Trophoblast cell (in vitro differentiated cells and primary cell): ENCODE data around the gene DRC7.
A peak's percentile ranks its signal among the peaks of the same experiment; 100 is the strongest.

Experiments
- DNase-seq, 2 donors: peaks; one replicate each; pipeline ENCODE4 v3.0.0-alpha.2; 2016
- H2AFZ ChIP-seq: 2 replicates; pipeline ENCODE4 v1.6.1; 2013; ENCODE audit warnings: low read length, moderate library complexity, mild to moderate bottlenecking; ENCODE audit not compliant: insufficient read depth, poor library complexity
- H2AK5ac ChIP-seq: 2 replicates; pipeline ENCODE4 v1.6.1; 2013; ENCODE audit warnings: mild to moderate bottlenecking, low read length
- H2BK120ac ChIP-seq: 2 replicates; pipeline ENCODE4 v1.6.1; 2013; ENCODE audit warnings: low read length, mild to moderate bottlenecking, moderate library complexity; ENCODE audit not compliant: insufficient read depth, poor library complexity
- H2BK12ac ChIP-seq: 2 replicates; pipeline ENCODE4 v1.6.1; 2013; ENCODE audit warnings: mild to moderate bottlenecking, low read length, moderate library complexity
- H2BK5ac ChIP-seq: 2 replicates; pipeline ENCODE4 v1.6.1; 2013; ENCODE audit warnings: low read length, low read depth, moderate library complexity, mild to moderate bottlenecking; ENCODE audit not compliant: poor library complexity
- H3K14ac ChIP-seq: 2 replicates; pipeline ENCODE4 v1.6.1; 2013; ENCODE audit warnings: mild to moderate bottlenecking, low read length
- H3K18ac ChIP-seq: 2 replicates; pipeline ENCODE4 v1.6.1; 2013; ENCODE audit warnings: mild to moderate bottlenecking, low read length
- H3K23ac ChIP-seq: 2 replicates; pipeline ENCODE4 v1.6.1; 2013; ENCODE audit warnings: low read length
- H3K27ac ChIP-seq: 2 replicates; pipeline ENCODE4 v1.5.1; 2013; ENCODE audit warnings: low read depth, mild to moderate bottlenecking, inconsistent platforms, low read length, moderate library complexity
- H3K27me3 ChIP-seq: 2 replicates; pipeline ENCODE4 v1.6.1; 2013; ENCODE audit warnings: inconsistent platforms, mild to moderate bottlenecking, low read length, moderate library complexity; ENCODE audit not compliant: insufficient read depth
- H3K36me3 ChIP-seq, 2 experiments: 1 replicate in 1 of 2; 2 replicates in 1 of 2; pipeline ENCODE4 v1.6.1; 2013; ENCODE audit warnings: low read length in 2 of 2, mild to moderate bottlenecking in 2 of 2, moderate library complexity in 1 of 2; ENCODE audit not compliant: insufficient read depth in 2 of 2, control insufficient read depth in 1 of 2
- H3K4ac ChIP-seq: 2 replicates; pipeline ENCODE4 v1.6.1; 2013; ENCODE audit warnings: low read depth, mild to moderate bottlenecking, low read length, moderate library complexity
- H3K4me1 ChIP-seq, 2 experiments: 1 replicate in 1 of 2; 2 replicates in 1 of 2; pipeline ENCODE4 v1.6.1; 2013; ENCODE audit warnings: low read length in 2 of 2, mild to moderate bottlenecking in 2 of 2, moderate library complexity in 1 of 2; ENCODE audit not compliant: insufficient read depth in 2 of 2, control insufficient read depth in 1 of 2
- H3K4me2 ChIP-seq: 2 replicates; pipeline ENCODE4 v1.6.1; 2013; ENCODE audit warnings: inconsistent platforms, mild to moderate bottlenecking, low read length, moderate library complexity
- H3K4me3 ChIP-seq: 2 replicates; pipeline ENCODE4 v1.5.1; 2013; ENCODE audit warnings: mild to moderate bottlenecking, low read depth, low read length, inconsistent platforms
- H3K79me1 ChIP-seq: one replicate; pipeline ENCODE4 v1.6.1; 2013; ENCODE audit warnings: low read length
- H3K79me2 ChIP-seq: 2 replicates; pipeline ENCODE4 v1.6.1; 2013; ENCODE audit warnings: low read length, mild to moderate bottlenecking; ENCODE audit not compliant: control insufficient read depth, insufficient read depth, poor library complexity
- H3K9ac ChIP-seq: 2 replicates; pipeline ENCODE4 v1.6.1; 2013; ENCODE audit warnings: mild to moderate bottlenecking, low read length
- H3K9me3 ChIP-seq: 2 replicates; pipeline ENCODE4 v1.6.1; 2013; ENCODE audit warnings: low read depth, mild to moderate bottlenecking, control low read depth, inconsistent platforms, low read length; ENCODE audit not compliant: insufficient read depth
- H4K12ac ChIP-seq: 2 replicates; pipeline ENCODE4 v1.6.1; 2013; ENCODE audit warnings: low read depth, mild to moderate bottlenecking, low read length, moderate library complexity
- H4K8ac ChIP-seq: 2 replicates; pipeline ENCODE4 v1.6.1; 2013; ENCODE audit warnings: low read depth, mild to moderate bottlenecking, low read length, moderate library complexity
- H4K91ac ChIP-seq: one replicate; pipeline ENCODE4 v1.6.1; 2013; ENCODE audit warnings: low read depth, mild to moderate bottlenecking, low read length, moderate library complexity
- WGBS: extraction: QIAGEN DNeasy Blood & Tissue Kit; methylation state at CpG from one replicate; pipeline ENCODE4 v1.1.7; 2013; ENCODE audit warnings: missing lambda C conversion rate; ENCODE audit not compliant: insufficient read length, insufficient coverage; ENCODE audit errors: extremely low coverage; 5-methylcytosine and 5-hydroxymethylcytosine counted together

DRC7 gene

DNA sequence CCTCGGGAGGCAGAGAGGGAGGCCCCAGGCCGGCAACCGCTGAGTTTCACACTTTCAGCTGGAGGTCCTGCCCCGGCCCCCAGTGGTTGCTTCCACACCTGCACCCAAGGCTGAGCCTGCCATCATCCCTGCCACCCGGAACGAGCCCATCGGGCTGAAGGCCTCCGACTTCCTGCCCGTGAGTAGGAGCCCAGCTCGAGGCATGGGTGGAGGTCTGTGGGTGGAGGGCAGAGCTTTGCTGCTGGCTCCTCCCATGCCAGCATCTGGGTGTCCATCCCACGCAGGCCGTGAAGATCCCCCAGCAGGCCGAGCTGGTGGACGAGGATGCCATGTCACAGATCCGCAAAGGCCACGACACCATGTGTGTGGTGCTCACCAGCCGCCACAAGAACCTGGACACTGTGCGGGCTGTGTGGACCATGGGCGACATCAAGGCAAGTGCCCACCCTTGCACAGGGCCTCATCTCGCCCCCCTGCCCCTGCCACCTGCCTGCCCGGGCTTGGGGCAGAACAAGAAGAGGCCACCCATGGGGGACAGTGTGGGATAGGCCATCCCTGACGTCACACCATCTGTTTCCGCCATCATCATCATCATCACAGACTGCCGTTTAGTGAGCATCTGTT, 60.6 kb downstream of the DRC7 start:
- Histone ChIP-seq H3K79me2 (no peaks in the 10 kb centered on the region), H3K4ac (no peak overlapping the region), H3K4me1 (peaks cover 20 to 21% of the 10 kb centered on the region in 2 experiments), H2BK12ac (no peak overlapping the region), H2AFZ (no peak overlapping the region), H3K23ac (no peak overlapping the region), H3K27me3 (no peaks in the 10 kb centered on the region), H3K79me1 (peaks cover 3% of the 10 kb centered on the region), H3K9ac (no peak overlapping the region), H3K14ac (no peak overlapping the region), H4K91ac (no peak overlapping the region), H3K27ac (no peak overlapping the region), H3K4me2 (no peak overlapping the region), H3K9me3 (peaks cover 2% of the 10 kb centered on the region), H2BK120ac (no peak overlapping the region), H2BK5ac (no peak overlapping the region), H3K18ac (no peak overlapping the region), H4K12ac (no peak overlapping the region), H4K8ac (no peak overlapping the region), H2AK5ac (no peak overlapping the region), H3K36me3 (peaks cover 42 to 43% of the 10 kb centered on the region in 2 experiments), H3K4me3 (no peak overlapping the region)
- no peak for DNase-seq
- no CpG with 5 or more reads among the region's 24 CpGs for WGBS

- Histone ChIP-seq H2BK120ac (no peak overlapping the region), H3K14ac (no peak overlapping the region), H2AK5ac (no peak overlapping the region), H3K9me3 (peaks cover 2% of the 10 kb centered on the region), H3K4me1 (peaks cover 23 to 27% of the 10 kb centered on the region in 2 experiments), H3K23ac (no peak overlapping the region), H3K4me3 (no peak overlapping the region), H4K91ac (no peak overlapping the region), H3K4ac (no peak overlapping the region), H2BK12ac (no peak overlapping the region), H3K18ac (no peak overlapping the region), H4K12ac (no peak overlapping the region), H3K79me1 (peaks cover 3% of the 10 kb centered on the region), H3K79me2 (no peaks in the 10 kb centered on the region), H3K4me2 (no peak overlapping the region), H3K27me3 (no peaks in the 10 kb centered on the region), H3K36me3 (peaks cover 49 to 50% of the 10 kb centered on the region in 2 experiments), H3K9ac (no peak overlapping the region), H2AFZ (no peak overlapping the region), H3K27ac (no peak overlapping the region), H4K8ac (no peak overlapping the region), H2BK5ac (no peak overlapping the region)
- no CpG with 5 or more reads among the region's 18 CpGs for WGBS
- DNase-seq, result no peak
Observed at GRCh38 chr16:57755726-57756423, 61.3 kb downstream of the DRC7 start.

- WGBS, result no CpG with 5 or more reads among the region's 15 CpGs
- Histone ChIP-seq H3K36me3 (peaks cover 54 to 57% of the 10 kb centered on the region in 2 experiments), H4K91ac (no peak overlapping the region), H3K4me1 (peaks cover 23 to 27% of the 10 kb centered on the region in 2 experiments), H2AK5ac (no peak overlapping the region), H3K14ac (no peak overlapping the region), H3K27me3 (no peaks in the 10 kb centered on the region), H3K27ac (no peak overlapping the region), H2BK5ac (no peak overlapping the region), H4K8ac (no peak overlapping the region), H4K12ac (peak overlapping the region; percentile 26), H2BK120ac (no peak overlapping the region), H3K79me1 (peaks cover 3% of the 10 kb centered on the region), H3K79me2 (no peaks in the 10 kb centered on the region), H3K4me2 (no peak overlapping the region), H2BK12ac (no peak overlapping the region), H3K23ac (no peak overlapping the region), H3K18ac (no peak overlapping the region), H3K9ac (no peak overlapping the region), H3K4me3 (no peak overlapping the region), H3K9me3 (peaks cover 2% of the 10 kb centered on the region), H2AFZ (no peak overlapping the region), H3K4ac (no peak overlapping the region)
- DNase-seq, result no peak
Observed at GRCh38 chr16:57756424-57757325, 62.1 kb downstream of the DRC7 start.

- H2BK120ac ChIP-seq, result no peak overlapping the region
- no peak overlapping the region for H3K4ac ChIP-seq
- no peak overlapping the region for H3K27ac ChIP-seq
- H3K23ac ChIP-seq, result no peak overlapping the region
- no peaks in the 10 kb centered on the region for H3K27me3 ChIP-seq
- no peak overlapping the region for H2BK12ac ChIP-seq
- H3K9me3 ChIP-seq, result peaks cover under 1% of the 10 kb centered on the region
- no peak overlapping the region for H4K12ac ChIP-seq
- no peak overlapping the region for H3K14ac ChIP-seq
- no peak overlapping the region for H3K4me2 ChIP-seq
- peaks cover 23 to 27% of the 10 kb centered on the region in 2 experiments for H3K4me1 ChIP-seq
- peaks cover 56 to 63% of the 10 kb centered on the region in 2 experiments for H3K36me3 ChIP-seq
- peaks cover 3% of the 10 kb centered on the region for H3K79me1 ChIP-seq
- H4K91ac ChIP-seq, result no peak overlapping the region
- H3K9ac ChIP-seq, result no peak overlapping the region
- no peak overlapping the region for H4K8ac ChIP-seq
- WGBS, result no CpG with 5 or more reads among the region's 11 CpGs
- no peak overlapping the region for H2AFZ ChIP-seq
- no peak overlapping the region for H2BK5ac ChIP-seq
- H3K18ac ChIP-seq, result no peak overlapping the region
- peak overlapping the region; percentile 6 for H2AK5ac ChIP-seq
- H3K4me3 ChIP-seq, result no peak overlapping the region
- no peaks in the 10 kb centered on the region for H3K79me2 ChIP-seq
- peak; percentile 73 to 93 for DNase-seq
Observed at GRCh38 chr16:57757326-57757786, 62.8 kb downstream of the DRC7 start.
